MM.1S (cell line): ENCODE results near the gene PPP1R18.

Source experiments
- EZH2 ChIP-seq: fragments of 300-600 bp; sonication (generic); optimal IDR thresholded peaks from 2 replicates; pipeline ENCODE3; 2017; ENCODE audit warnings: low read depth, mild to moderate bottlenecking, antibody characterized with exemption, low read length, mixed read lengths
- EZH2phosphoT487 ChIP-seq: fragments of 300-600 bp; sonication (generic); IDR thresholded peaks from 2 replicates; pipeline ENCODE4 v1.6.1; 2018; ENCODE audit warnings: antibody characterized with exemption, low read length
- TF ChIP-seq, protein P1 (sequence below): fragments of 300-600 bp; sonication (generic); IDR thresholded peaks from 2 replicates; pipeline ENCODE4 v1.5.1; 2016; ENCODE audit warnings: antibody characterized with exemption, low read length, mixed read lengths

DNA sequence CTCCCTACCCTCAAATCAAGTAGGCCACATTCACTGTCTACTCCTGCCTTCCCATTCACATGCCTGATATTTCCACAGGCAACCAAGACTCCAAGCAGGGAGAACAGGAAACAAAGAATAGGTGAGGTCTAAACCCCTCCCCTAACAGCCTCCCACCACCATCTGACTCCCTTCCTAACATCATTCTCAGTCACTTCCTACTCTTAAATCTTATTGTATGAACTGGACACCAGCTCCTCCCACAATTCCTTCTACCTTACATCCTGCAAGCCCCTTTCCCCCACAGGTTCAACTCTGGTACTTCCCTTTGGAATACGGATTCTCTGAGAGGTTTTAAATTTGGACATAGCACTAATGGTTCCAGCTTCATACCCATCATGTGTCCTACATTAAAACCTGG, 40.5 kb downstream of the PPP1R18 start:
- TF ChIP-seq EZH2 (no peak), EZH2phosphoT487 (no peak)
- TF ChIP-seq, protein P1, sequence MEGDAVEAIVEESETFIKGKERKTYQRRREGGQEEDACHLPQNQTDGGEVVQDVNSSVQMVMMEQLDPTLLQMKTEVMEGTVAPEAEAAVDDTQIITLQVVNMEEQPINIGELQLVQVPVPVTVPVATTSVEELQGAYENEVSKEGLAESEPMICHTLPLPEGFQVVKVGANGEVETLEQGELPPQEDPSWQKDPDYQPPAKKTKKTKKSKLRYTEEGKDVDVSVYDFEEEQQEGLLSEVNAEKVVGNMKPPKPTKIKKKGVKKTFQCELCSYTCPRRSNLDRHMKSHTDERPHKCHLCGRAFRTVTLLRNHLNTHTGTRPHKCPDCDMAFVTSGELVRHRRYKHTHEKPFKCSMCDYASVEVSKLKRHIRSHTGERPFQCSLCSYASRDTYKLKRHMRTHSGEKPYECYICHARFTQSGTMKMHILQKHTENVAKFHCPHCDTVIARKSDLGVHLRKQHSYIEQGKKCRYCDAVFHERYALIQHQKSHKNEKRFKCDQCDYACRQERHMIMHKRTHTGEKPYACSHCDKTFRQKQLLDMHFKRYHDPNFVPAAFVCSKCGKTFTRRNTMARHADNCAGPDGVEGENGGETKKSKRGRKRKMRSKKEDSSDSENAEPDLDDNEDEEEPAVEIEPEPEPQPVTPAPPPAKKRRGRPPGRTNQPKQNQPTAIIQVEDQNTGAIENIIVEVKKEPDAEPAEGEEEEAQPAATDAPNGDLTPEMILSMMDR, result no peak
